GM23338 (cell line): ENCODE measurements around the gene EEF1A1.

Experiments
- CREB1 ChIP-seq: fragments of 250-450 bp; sonication (Bioruptor Pico); IDR thresholded peaks from 2 replicates; pipeline ENCODE4 v1.5.0; 2020; ENCODE audit warnings: low read depth, mild to moderate bottlenecking, moderate library complexity
- EZH2 ChIP-seq: fragments of 200-600 bp; sonication (generic); IDR thresholded peaks from one replicate; pipeline ENCODE4 v1.8.0; 2017; ENCODE audit warnings: antibody characterized with exemption, mild to moderate bottlenecking, low read depth; ENCODE audit not compliant: unreplicated experiment
- EZH2phosphoT487 ChIP-seq: fragments of 200-600 bp; sonication (generic); IDR thresholded peaks from one replicate; pipeline ENCODE4 v1.8.1; 2018; ENCODE audit warnings: antibody characterized with exemption; ENCODE audit not compliant: unreplicated experiment
- JUNB ChIP-seq: IDR thresholded peaks from one replicate; pipeline ENCODE4 v1.6.1; 2016; ENCODE audit warnings: antibody characterized with exemption; ENCODE audit not compliant: unreplicated experiment
- NANOG ChIP-seq: IDR thresholded peaks from 2 replicates; pipeline ENCODE4 v1.6.1; 2016; ENCODE audit warnings: antibody characterized with exemption, borderline replicate concordance
- POLR2AphosphoS5 ChIP-seq: IDR thresholded peaks from 2 replicates; pipeline ENCODE4 v1.6.1; 2016; ENCODE audit warnings: antibody characterized with exemption, low read depth
- REST ChIP-seq: IDR thresholded peaks from one replicate; pipeline ENCODE4 v1.6.1; 2018; ENCODE audit warnings: antibody characterized with exemption; ENCODE audit not compliant: unreplicated experiment
- ZNF331 ChIP-seq: fragments of 250-450 bp; sonication (Bioruptor Pico); IDR thresholded peaks from 2 replicates; pipeline ENCODE4 v1.5.0; 2020; ENCODE audit warnings: low read depth, mild to moderate bottlenecking, moderate library complexity
- TF ChIP-seq, protein P1 (sequence below), 2 experiments: fragments of 200-600 bp in 1 of 2; sonication (generic) in 1 of 2; conservative IDR thresholded peaks; 2 replicates each; pipeline versions ENCODE4 v1.5.1 to v1.6.1; 2016 to 2017; ENCODE audit warnings: antibody characterized with exemption in 2 of 2, low read depth in 2 of 2, mild to moderate bottlenecking in 2 of 2, moderate library complexity in 1 of 2
- TF ChIP-seq, protein P2 (sequence below): IDR thresholded peaks from 2 replicates; pipeline ENCODE4 v1.6.1; 2016; ENCODE audit warnings: antibody characterized with exemption
- TF ChIP-seq, protein P3 (sequence below): fragments of 250-450 bp; sonication (Bioruptor Pico); IDR thresholded peaks from 2 replicates; pipeline ENCODE4 v1.5.0; 2020; ENCODE audit warnings: mild to moderate bottlenecking, moderate library complexity

DNA sequence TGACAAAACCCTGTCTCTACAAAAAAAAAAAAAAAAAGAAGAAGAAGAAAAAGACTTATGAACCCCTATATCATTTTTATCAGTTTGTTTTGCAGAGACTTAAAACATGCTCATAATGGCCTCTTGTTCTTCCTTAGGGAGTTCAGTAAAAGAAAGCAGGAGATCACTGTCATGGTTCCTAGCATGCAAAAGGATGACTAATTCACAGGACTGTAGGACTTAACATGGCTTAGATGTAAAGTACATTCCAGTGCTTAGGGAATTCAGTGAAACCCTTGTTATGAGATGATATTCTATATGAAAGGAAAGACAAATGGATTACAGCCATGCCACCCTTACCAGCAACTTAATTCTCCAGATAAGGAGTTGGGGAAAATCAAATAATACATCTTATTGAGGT is 29.5 kb downstream of the EEF1A1 start:
- TF ChIP-seq CREB1 (CRISPR knock-in tag) (no peak), EZH2 (no peak), ZNF331 (CRISPR knock-in tag) (no peak), EZH2phosphoT487 (no peak), JUNB (no peak), REST (no peak), POLR2AphosphoS5 (no peak), NANOG (no peak)
- TF ChIP-seq, protein P1, sequence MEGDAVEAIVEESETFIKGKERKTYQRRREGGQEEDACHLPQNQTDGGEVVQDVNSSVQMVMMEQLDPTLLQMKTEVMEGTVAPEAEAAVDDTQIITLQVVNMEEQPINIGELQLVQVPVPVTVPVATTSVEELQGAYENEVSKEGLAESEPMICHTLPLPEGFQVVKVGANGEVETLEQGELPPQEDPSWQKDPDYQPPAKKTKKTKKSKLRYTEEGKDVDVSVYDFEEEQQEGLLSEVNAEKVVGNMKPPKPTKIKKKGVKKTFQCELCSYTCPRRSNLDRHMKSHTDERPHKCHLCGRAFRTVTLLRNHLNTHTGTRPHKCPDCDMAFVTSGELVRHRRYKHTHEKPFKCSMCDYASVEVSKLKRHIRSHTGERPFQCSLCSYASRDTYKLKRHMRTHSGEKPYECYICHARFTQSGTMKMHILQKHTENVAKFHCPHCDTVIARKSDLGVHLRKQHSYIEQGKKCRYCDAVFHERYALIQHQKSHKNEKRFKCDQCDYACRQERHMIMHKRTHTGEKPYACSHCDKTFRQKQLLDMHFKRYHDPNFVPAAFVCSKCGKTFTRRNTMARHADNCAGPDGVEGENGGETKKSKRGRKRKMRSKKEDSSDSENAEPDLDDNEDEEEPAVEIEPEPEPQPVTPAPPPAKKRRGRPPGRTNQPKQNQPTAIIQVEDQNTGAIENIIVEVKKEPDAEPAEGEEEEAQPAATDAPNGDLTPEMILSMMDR (conservative IDR thresholded peaks at IDR 0.05; ENCODE audit: low read depth in 2 of 2), result no peak
- TF ChIP-seq, protein P2, sequence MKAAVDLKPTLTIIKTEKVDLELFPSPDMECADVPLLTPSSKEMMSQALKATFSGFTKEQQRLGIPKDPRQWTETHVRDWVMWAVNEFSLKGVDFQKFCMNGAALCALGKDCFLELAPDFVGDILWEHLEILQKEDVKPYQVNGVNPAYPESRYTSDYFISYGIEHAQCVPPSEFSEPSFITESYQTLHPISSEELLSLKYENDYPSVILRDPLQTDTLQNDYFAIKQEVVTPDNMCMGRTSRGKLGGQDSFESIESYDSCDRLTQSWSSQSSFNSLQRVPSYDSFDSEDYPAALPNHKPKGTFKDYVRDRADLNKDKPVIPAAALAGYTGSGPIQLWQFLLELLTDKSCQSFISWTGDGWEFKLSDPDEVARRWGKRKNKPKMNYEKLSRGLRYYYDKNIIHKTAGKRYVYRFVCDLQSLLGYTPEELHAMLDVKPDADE, result no peak
- TF ChIP-seq, protein P3, sequence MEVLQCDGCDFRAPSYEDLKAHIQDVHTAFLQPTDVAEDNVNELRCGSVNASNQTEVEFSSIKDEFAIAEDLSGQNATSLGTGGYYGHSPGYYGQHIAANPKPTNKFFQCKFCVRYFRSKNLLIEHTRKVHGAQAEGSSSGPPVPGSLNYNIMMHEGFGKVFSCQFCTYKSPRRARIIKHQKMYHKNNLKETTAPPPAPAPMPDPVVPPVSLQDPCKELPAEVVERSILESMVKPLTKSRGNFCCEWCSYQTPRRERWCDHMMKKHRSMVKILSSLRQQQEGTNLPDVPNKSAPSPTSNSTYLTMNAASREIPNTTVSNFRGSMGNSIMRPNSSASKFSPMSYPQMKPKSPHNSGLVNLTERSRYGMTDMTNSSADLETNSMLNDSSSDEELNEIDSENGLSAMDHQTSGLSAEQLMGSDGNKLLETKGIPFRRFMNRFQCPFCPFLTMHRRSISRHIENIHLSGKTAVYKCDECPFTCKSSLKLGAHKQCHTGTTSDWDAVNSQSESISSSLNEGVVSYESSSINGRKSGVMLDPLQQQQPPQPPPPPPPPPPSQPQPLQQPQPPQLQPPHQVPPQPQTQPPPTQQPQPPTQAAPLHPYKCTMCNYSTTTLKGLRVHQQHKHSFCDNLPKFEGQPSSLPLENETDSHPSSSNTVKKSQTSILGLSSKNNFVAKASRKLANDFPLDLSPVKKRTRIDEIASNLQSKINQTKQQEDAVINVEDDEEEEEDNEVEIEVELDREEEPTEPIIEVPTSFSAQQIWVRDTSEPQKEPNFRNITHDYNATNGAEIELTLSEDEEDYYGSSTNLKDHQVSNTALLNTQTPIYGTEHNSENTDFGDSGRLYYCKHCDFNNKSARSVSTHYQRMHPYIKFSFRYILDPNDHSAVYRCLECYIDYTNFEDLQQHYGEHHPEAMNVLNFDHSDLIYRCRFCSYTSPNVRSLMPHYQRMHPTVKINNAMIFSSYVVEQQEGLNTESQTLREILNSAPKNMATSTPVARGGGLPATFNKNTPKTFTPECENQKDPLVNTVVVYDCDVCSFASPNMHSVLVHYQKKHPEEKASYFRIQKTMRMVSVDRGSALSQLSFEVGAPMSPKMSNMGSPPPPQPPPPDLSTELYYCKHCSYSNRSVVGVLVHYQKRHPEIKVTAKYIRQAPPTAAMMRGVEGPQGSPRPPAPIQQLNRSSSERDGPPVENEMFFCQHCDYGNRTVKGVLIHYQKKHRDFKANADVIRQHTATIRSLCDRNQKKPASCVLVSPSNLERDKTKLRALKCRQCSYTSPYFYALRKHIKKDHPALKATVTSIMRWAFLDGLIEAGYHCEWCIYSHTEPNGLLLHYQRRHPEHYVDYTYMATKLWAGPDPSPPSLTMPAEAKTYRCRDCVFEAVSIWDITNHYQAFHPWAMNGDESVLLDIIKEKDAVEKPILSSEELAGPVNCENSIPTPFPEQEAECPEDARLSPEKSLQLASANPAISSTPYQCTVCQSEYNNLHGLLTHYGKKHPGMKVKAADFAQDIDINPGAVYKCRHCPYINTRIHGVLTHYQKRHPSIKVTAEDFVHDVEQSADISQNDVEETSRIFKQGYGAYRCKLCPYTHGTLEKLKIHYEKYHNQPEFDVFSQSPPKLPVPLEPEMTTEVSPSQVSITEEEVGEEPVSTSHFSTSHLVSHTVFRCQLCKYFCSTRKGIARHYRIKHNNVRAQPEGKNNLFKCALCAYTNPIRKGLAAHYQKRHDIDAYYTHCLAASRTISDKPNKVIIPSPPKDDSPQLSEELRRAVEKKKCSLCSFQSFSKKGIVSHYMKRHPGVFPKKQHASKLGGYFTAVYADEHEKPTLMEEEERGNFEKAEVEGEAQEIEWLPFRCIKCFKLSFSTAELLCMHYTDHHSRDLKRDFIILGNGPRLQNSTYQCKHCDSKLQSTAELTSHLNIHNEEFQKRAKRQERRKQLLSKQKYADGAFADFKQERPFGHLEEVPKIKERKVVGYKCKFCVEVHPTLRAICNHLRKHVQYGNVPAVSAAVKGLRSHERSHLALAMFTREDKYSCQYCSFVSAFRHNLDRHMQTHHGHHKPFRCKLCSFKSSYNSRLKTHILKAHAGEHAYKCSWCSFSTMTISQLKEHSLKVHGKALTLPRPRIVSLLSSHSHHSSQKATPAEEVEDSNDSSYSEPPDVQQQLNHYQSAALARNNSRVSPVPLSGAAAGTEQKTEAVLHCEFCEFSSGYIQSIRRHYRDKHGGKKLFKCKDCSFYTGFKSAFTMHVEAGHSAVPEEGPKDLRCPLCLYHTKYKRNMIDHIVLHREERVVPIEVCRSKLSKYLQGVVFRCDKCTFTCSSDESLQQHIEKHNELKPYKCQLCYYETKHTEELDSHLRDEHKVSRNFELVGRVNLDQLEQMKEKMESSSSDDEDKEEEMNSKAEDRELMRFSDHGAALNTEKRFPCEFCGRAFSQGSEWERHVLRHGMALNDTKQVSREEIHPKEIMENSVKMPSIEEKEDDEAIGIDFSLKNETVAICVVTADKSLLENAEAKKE (CRISPR knock-in tag), result no peak
